PFSK-1 (cell line): ENCODE results near the gene FLT4.

Source experiments
- FOXP2 ChIP-seq: optimal IDR thresholded peaks from 2 replicates; pipeline ENCODE3; 2011; ENCODE audit warnings: borderline replicate concordance, control low read depth, inconsistent platforms; ENCODE audit not compliant: insufficient read depth; ENCODE audit errors: extremely low read length, extremely low read depth
- POLR2AphosphoS5 ChIP-seq: IDR thresholded peaks from 2 replicates; pipeline ENCODE4 v1.6.1; 2012; ENCODE audit warnings: low read depth, mild to moderate bottlenecking, control low read depth, low read length, moderate library complexity
- REST ChIP-seq, 2 experiments: IDR thresholded peaks; 2 replicates each; pipeline versions ENCODE4 v1.6.1 to v1.8.0; 2011 to 2012; ENCODE audit warnings: low read depth in 2 of 2, low read length in 2 of 2, control low read depth in 1 of 2, inconsistent platforms in 1 of 2, mild to moderate bottlenecking in 1 of 2, moderate library complexity in 1 of 2; ENCODE audit not compliant: insufficient read depth in 1 of 2
- SIN3A ChIP-seq: IDR thresholded peaks from 2 replicates; pipeline ENCODE4 v1.6.1; 2012; ENCODE audit warnings: mild to moderate bottlenecking, low read length, moderate library complexity, borderline replicate concordance; ENCODE audit not compliant: insufficient read depth
- TAF1 ChIP-seq: IDR thresholded peaks from 2 replicates; pipeline ENCODE4 v1.6.1; 2012; ENCODE audit warnings: low read length, control low read depth, borderline replicate concordance; ENCODE audit not compliant: insufficient read depth

FLT4 gene

GRCh38 chr5:180586204-180586603 lies 63.2 kb downstream of the FLT4 start:
- TF ChIP-seq REST (IDR thresholded peaks at IDR 0.05; ENCODE audit: insufficient read depth in 1 of 2, low read depth in 2 of 2, low read length in 2 of 2) (no peak), SIN3A (no peak)

- TF ChIP-seq REST (IDR thresholded peaks at IDR 0.05; ENCODE audit: insufficient read depth in 1 of 2, low read depth in 2 of 2, low read length in 2 of 2) (no peak), POLR2AphosphoS5 (no peak), SIN3A (no peak), TAF1 (no peak), FOXP2 (no peak)
These were observed 65.7 kb downstream of the FLT4 start for GRCh38 chr5:180583738-180584137.

- TF ChIP-seq SIN3A (no peak), POLR2AphosphoS5 (no peak), REST (IDR thresholded peaks at IDR 0.05; ENCODE audit: insufficient read depth in 1 of 2, low read depth in 2 of 2, low read length in 2 of 2) (no peak), TAF1 (no peak), FOXP2 (no peak)
These were observed 68.7 kb downstream of the FLT4 start for GRCh38 chr5:180580681-180581080.

GRCh38 chr5:180575571-180575970 lies 73.8 kb downstream of the FLT4 start:
- no peak for TF ChIP-seq SIN3A
- no peak for TF ChIP-seq POLR2AphosphoS5
- no peak for TF ChIP-seq TAF1
- no peak for TF ChIP-seq FOXP2
- TF ChIP-seq REST (IDR thresholded peaks at IDR 0.05; ENCODE audit: insufficient read depth in 1 of 2, low read depth in 2 of 2, low read length in 2 of 2), result no peak

GRCh38 chr5:180568914-180569313 lies 80.5 kb downstream of the FLT4 start:
- TF ChIP-seq FOXP2 (no peak), POLR2AphosphoS5 (no peak), REST (IDR thresholded peaks at IDR 0.05; ENCODE audit: insufficient read depth in 1 of 2, low read depth in 2 of 2, low read length in 2 of 2) (no peak), TAF1 (no peak), SIN3A (no peak)
